ENCODE data around the gene ZBTB32.
A peak's percentile ranks its signal among the peaks of the same experiment; 100 is the strongest.
"Not testable (repeated sequence)": the region's sequence is repeated elsewhere in the genome, so short reads cannot be mapped to it uniquely, and the experiment has no call there.

The ZBTB32 gene

DNA sequence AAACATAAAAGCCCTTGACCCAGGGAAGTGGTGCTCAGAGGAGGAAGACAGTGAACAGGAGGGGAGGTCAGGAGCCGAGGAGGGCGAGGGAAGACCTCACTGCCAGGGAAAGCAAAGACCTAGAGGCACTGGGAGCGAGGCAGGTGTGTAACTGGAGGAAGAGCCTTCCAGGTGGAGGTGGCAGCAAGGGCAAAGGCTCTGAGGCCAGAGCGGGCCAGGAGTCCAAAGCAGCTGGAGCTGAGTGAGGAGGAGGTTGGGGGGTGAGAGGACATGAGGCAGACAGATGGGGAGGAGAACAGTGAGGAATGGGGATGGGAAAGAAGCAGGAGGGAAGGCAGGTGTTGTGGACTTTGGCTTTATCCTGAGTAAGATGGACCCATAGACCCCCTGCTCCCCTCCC lies 34.4 kb upstream of the ZBTB32 start:
- Histone ChIP-seq H3K4me1 (ENCODE audit: control insufficient read depth in 1 of 2, insufficient read depth in 2 of 2, low read length in 2 of 2) (no peaks in the 10 kb centered on the region), H3K9me3 (ENCODE audit: control insufficient read depth in 1 of 2, low read length in 2 of 2) (no peaks in the 10 kb centered on the region), H3K36me3 (ENCODE audit: control insufficient read depth in 1 of 2, insufficient read depth in 2 of 2, low read length in 2 of 2) (no peaks in the 10 kb centered on the region)

DNA sequence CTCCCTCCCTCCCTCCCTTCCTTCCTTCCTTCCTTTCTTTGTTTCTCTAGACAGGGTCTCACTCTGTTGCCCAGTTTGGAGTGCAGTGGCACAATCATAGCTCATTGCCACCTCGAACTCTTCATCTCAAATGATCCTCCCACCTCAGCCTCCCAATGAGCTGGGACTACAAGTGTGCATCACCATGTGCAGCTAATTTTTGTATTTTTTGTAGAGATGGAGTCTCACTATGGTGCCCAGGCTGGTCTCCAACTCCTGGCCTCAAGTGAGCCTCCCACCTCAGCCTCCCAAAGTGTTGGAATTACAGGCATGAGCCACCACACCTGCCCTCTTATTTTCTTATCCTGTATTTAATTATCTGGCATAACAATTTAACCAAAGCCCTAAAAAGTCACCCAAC lies 33.7 kb upstream of the ZBTB32 start:
- Histone ChIP-seq H3K36me3 (ENCODE audit: control insufficient read depth in 1 of 2, insufficient read depth in 2 of 2, low read length in 2 of 2) (no peaks in the 10 kb centered on the region), H3K27me3 (ENCODE audit: low read depth, low read length) (peaks cover 12% of the 10 kb centered on the region), H3K9me3 (ENCODE audit: control insufficient read depth in 1 of 2, low read length in 2 of 2) (no peaks in the 10 kb centered on the region), H3K4me3 (ENCODE audit: low read depth in 1 of 2, low read length in 2 of 2) (no peak overlapping the region), H3K4me1 (ENCODE audit: control insufficient read depth in 1 of 2, insufficient read depth in 2 of 2, low read length in 2 of 2) (no peaks in the 10 kb centered on the region), H3K27ac (ENCODE audit: low read length) (no peak overlapping the region)

More for the DNA sequence above, 34.4 kb upstream of the ZBTB32 start:
- Histone ChIP-seq H3K27me3 (ENCODE audit: low read depth, low read length) (peaks cover 12% of the 10 kb centered on the region), H3K4me3 (ENCODE audit: low read depth in 1 of 2, low read length in 2 of 2) (no peak overlapping the region), H3K27ac (ENCODE audit: low read length) (no peak overlapping the region)

DNA sequence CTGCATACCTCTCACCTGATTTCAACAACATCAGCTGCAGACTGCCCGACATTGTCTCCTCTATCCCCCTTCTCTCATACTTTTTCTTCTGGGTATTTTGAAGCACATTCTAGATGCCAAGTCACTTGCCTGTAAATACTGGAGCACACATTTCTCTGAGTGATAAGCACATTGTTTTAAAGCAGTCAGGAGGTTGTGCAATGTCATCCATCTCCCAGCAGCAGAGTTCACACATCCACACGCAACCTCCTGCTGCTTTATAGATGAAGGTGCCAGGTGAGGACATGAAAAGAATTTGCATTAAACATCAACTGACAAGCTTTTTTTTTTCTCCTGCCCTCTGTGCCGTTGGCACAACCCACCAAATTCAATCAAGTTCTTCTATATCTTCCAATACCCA lies 32.5 kb upstream of the ZBTB32 start:
- Histone ChIP-seq H3K27me3 (ENCODE audit: low read depth, low read length) (peaks cover 12% of the 10 kb centered on the region), H3K4me1 (ENCODE audit: control insufficient read depth in 1 of 2, insufficient read depth in 2 of 2, low read length in 2 of 2) (no peaks in the 10 kb centered on the region)

DNA sequence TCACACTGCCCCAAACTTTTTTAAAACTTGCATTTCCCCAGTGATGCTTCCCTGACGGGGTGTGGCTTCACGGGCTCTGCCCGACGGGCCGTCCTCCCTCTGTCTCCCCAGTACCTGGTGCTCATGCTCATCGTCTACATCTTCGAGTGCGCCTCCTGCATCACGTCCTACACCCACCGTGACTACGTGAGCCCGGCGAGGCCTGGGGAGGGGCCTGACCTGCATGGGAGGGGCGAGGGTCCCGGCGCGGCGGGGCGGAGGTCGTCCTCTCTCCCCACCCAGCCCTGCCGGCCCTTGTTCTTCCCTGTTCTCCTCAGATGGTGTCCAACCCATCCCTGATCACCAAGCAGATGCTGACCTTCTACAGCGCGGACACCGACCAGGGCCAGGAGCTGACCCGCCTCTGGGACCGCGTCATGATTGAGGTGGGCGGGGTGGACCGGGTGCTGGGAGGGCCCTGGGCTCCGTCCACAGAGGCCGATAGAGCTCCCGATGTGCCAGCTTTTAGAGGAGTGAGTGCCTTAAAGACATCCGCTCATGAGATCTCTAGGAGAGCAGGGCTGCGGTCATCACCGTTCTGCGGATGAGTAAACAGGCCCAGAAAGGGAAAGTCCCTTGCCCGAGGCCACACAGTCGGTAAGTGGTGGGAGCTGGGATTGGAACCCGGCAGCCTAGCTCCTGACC lies 31.1 kb upstream of the ZBTB32 start:
- Histone ChIP-seq H3K4me1 (ENCODE audit: control insufficient read depth in 1 of 2, insufficient read depth in 2 of 2, low read length in 2 of 2) (no peaks in the 10 kb centered on the region), H3K27ac (ENCODE audit: low read length) (no peak overlapping the region), H3K36me3 (ENCODE audit: control insufficient read depth in 1 of 2, insufficient read depth in 2 of 2, low read length in 2 of 2) (no peaks in the 10 kb centered on the region), H3K27me3 (ENCODE audit: low read depth, low read length) (peaks cover 12% of the 10 kb centered on the region), H3K9me3 (ENCODE audit: control insufficient read depth in 1 of 2, low read length in 2 of 2) (no peaks in the 10 kb centered on the region), H3K4me3 (ENCODE audit: low read depth in 1 of 2, low read length in 2 of 2) (peak overlapping the region in 1 of 2 donors; percentile 41)

More for the DNA sequence above, 32.5 kb upstream of the ZBTB32 start:
- Histone ChIP-seq H3K9me3 (ENCODE audit: control insufficient read depth in 1 of 2, low read length in 2 of 2) (no peaks in the 10 kb centered on the region), H3K36me3 (ENCODE audit: control insufficient read depth in 1 of 2, insufficient read depth in 2 of 2, low read length in 2 of 2) (no peaks in the 10 kb centered on the region), H3K4me3 (ENCODE audit: low read depth in 1 of 2, low read length in 2 of 2) (no peak overlapping the region), H3K27ac (ENCODE audit: low read length) (no peak overlapping the region)

DNA sequence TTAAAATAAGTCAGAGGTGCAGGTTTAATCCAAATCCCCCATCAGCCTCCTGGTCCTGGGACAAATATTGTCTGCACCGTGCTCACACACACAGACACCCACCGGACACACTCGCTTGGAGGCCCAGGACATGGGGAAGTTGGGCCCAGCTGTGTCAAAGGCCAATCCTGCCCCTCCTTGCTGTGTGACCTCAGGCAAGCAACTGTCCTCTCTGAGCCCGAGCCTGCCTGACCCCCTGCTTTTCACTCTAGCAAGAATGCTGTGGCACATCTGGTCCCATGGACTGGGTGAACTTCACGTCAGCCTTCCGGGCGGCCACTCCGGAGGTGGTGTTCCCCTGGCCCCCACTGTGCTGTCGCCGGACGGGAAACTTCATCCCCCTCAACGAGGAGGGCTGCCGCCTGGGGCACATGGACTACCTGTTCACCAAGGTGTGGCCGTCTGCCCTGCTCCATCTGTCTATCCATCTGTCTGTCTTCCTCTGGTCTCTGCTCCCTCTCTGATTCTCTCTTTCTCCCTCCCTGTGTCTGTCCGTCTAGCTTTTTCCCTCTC lies 28.7 kb upstream of the ZBTB32 start:
- no peak overlapping the region for H3K4me3 ChIP-seq (ENCODE audit: low read depth in 1 of 2, low read length in 2 of 2)
- peaks cover 12% of the 10 kb centered on the region for H3K27me3 ChIP-seq (ENCODE audit: low read depth, low read length)
- H3K27ac ChIP-seq (ENCODE audit: low read length): no peak overlapping the region
- no peaks in the 10 kb centered on the region for H3K4me1 ChIP-seq (ENCODE audit: control insufficient read depth in 1 of 2, insufficient read depth in 2 of 2, low read length in 2 of 2)
- no peaks in the 10 kb centered on the region for H3K36me3 ChIP-seq (ENCODE audit: control insufficient read depth in 1 of 2, insufficient read depth in 2 of 2, low read length in 2 of 2)
- H3K9me3 ChIP-seq (ENCODE audit: control insufficient read depth in 1 of 2, low read length in 2 of 2): no peaks in the 10 kb centered on the region

DNA sequence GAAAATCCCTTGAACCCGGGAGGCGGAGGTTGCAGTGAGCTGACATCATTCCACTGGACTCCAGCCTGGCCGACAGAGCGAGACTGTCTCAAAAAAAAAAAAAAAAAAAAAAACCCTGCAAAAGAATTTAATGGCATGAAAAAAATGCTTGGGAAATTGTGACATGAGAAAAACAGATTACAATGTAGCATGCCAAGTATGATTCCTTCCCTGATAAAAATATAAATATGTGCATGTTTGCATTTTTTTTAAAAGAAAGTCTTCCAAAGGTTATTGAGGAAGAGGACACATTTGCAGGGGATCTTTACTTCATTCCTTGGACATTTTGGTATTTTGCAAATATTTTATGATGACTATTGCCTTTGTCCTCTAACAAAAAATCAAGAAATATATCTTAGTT lies 14.5 kb upstream of the ZBTB32 start:
- Histone ChIP-seq H3K9me3 (ENCODE audit: control insufficient read depth in 1 of 2, low read length in 2 of 2) (no peaks in the 10 kb centered on the region), H3K4me3 (ENCODE audit: low read depth in 1 of 2, low read length in 2 of 2) (no peak overlapping the region), H3K27ac (ENCODE audit: low read length) (no peak overlapping the region), H3K4me1 (ENCODE audit: control insufficient read depth in 1 of 2, insufficient read depth in 2 of 2, low read length in 2 of 2) (peaks cover 0 to 3% of the 10 kb centered on the region in 2 donors), H3K27me3 (ENCODE audit: low read depth, low read length) (no peaks in the 10 kb centered on the region), H3K36me3 (ENCODE audit: control insufficient read depth in 1 of 2, insufficient read depth in 2 of 2, low read length in 2 of 2) (no peaks in the 10 kb centered on the region)

DNA sequence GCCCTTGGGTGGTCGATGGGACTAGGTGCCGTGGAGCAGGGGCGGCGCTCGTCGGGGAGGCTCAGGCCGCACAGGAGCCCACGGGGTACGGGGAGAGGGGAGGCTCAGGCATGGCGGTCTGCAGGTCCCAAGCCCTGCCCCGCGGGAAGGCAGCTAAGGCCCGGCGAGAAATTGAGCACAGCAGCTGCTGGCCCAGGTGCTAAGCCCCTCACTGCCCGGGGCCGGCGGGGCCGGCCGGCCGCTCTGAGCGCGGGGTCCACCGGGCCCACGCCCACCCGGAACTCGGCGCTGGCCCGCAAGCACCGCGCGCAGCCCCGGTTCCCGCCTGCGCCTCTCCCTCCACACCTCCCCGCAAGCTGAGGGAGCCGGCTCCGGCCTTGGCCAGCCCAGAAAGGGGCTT lies 13.3 kb upstream of the ZBTB32 start:
- not testable (repeated sequence) for H3K36me3 ChIP-seq (ENCODE audit: control insufficient read depth in 1 of 2, insufficient read depth in 2 of 2, low read length in 2 of 2); H3K4me3 ChIP-seq (ENCODE audit: low read depth in 1 of 2, low read length in 2 of 2); H3K27me3 ChIP-seq (ENCODE audit: low read depth, low read length); H3K27ac ChIP-seq (ENCODE audit: low read length); H3K9me3 ChIP-seq (ENCODE audit: control insufficient read depth in 1 of 2, low read length in 2 of 2); H3K4me1 ChIP-seq (ENCODE audit: control insufficient read depth in 1 of 2, insufficient read depth in 2 of 2, low read length in 2 of 2)

DNA sequence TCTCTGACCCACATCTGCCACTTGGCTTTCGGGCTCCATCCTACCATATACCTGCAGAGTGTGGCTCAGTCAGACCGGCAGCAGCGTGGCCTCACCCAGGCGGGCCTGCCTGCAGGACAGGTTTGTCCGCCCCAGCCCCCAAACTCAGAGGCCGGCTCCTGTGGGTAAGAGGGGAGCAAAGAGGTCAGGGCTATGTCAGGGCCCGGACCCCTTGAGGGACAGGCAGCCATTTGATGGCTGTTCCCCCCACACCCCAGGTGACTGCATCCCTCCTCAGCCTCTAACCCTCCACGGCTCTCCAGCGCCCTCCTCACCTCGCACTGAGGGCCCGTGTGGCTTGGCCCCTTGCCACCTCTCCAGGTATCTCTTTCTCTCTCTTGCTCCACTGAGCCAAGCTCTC lies 12.3 kb upstream of the ZBTB32 start:
- Histone ChIP-seq H3K4me1 (ENCODE audit: control insufficient read depth in 1 of 2, insufficient read depth in 2 of 2, low read length in 2 of 2) (peaks cover 0 to 3% of the 10 kb centered on the region in 2 donors), H3K36me3 (ENCODE audit: control insufficient read depth in 1 of 2, insufficient read depth in 2 of 2, low read length in 2 of 2) (no peaks in the 10 kb centered on the region), H3K9me3 (ENCODE audit: control insufficient read depth in 1 of 2, low read length in 2 of 2) (no peaks in the 10 kb centered on the region), H3K27me3 (ENCODE audit: low read depth, low read length) (no peaks in the 10 kb centered on the region), H3K4me3 (ENCODE audit: low read depth in 1 of 2, low read length in 2 of 2) (no peak overlapping the region), H3K27ac (ENCODE audit: low read length) (no peak overlapping the region)

DNA sequence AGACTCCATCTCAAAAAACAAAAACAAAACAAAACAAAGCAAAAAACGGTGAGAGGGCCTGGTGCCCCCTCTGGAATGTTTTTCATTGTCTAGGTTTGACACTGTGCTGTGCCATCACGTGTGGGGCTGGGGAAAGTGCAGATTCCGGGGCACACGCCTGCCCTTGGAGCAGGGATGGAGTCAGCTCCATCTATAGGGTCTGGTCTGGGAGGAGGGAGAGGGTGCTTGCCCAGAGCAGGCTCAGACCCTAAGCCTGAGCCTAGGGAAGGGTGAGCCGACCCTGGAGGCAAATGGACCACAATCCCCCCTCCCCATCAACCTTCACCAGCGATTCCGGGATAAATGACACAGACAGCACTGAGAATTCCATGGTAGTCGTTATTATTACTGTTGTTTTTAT lies 10.9 kb upstream of the ZBTB32 start:
- Histone ChIP-seq H3K4me3 (ENCODE audit: low read depth in 1 of 2, low read length in 2 of 2) (no peak overlapping the region), H3K4me1 (ENCODE audit: control insufficient read depth in 1 of 2, insufficient read depth in 2 of 2, low read length in 2 of 2) (peaks cover 0 to 3% of the 10 kb centered on the region in 2 donors), H3K9me3 (ENCODE audit: control insufficient read depth in 1 of 2, low read length in 2 of 2) (no peaks in the 10 kb centered on the region), H3K27me3 (ENCODE audit: low read depth, low read length) (no peaks in the 10 kb centered on the region), H3K27ac (ENCODE audit: low read length) (no peak overlapping the region), H3K36me3 (ENCODE audit: control insufficient read depth in 1 of 2, insufficient read depth in 2 of 2, low read length in 2 of 2) (no peaks in the 10 kb centered on the region)

DNA sequence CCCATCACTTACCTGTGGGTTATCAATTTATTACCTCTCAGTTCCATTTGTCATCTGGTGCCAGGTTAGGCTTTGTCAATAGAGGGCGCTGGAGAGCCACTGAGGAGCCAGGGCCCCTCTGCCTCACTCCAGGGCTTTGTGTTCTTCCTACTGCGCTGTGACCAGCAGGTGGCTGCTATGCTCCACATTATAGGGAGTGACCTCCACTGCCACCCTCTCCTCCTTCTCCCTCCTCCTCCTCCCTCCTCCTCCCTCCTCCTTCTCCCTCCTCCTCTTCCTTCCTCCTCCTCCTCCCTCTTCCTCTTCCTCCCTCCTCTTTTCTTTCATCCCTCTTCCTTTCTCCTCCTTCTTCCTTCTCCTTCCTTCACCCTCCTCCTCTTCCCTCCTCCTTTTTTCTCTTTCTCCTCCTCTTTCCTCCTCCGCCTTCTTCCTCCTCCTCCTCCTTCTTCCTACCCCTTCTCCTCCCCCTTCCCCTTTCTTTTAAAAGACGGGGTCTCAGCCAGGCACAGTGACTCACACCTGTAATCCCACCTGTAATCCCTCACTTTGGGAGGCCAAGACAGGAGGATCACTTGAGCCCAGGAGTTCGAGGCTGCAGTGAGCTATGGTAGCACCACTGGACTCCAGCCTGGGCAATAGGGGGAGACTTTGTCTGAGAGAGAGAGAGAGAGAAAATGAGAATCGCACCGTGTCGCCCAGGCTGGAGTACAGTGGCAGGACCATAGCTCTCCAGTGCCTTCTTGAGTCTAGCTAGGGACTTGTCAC lies 10.3 kb upstream of the ZBTB32 start:
- Histone ChIP-seq H3K36me3 (ENCODE audit: control insufficient read depth in 1 of 2, insufficient read depth in 2 of 2, low read length in 2 of 2) (no peaks in the 10 kb centered on the region), H3K4me3 (ENCODE audit: low read depth in 1 of 2, low read length in 2 of 2) (no peak overlapping the region), H3K27me3 (ENCODE audit: low read depth, low read length) (no peaks in the 10 kb centered on the region), H3K27ac (ENCODE audit: low read length) (no peak overlapping the region), H3K9me3 (ENCODE audit: control insufficient read depth in 1 of 2, low read length in 2 of 2) (no peaks in the 10 kb centered on the region), H3K4me1 (ENCODE audit: control insufficient read depth in 1 of 2, insufficient read depth in 2 of 2, low read length in 2 of 2) (peaks cover 0 to 3% of the 10 kb centered on the region in 2 donors)

DNA sequence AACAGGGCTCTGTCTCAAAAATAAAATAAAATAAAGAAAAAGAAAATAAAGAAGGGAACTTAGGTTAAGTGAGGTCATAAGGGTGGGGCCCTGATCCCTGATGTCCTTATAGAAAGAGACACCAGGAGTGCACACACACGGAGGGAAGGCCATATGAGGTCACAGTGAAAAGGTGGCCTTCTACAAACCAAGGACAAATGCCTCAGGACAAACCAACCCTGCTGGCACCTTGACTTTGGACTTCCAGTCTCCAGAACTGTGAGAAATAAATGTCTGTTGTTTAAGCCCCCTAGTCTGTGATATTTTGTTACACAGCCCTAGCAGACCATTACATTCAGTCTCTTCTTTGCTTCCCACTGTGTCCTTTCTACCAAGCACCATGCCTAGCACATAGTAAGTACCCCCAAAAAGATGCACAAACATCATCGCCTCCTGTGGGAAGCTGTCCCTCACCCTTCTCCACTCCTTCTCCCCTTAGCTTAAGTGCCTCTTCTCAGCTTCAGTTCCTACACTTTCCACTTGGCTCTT lies 8.4 kb upstream of the ZBTB32 start:
- no peak overlapping the region for H3K27ac ChIP-seq (ENCODE audit: low read length)
- H3K9me3 ChIP-seq (ENCODE audit: control insufficient read depth in 1 of 2, low read length in 2 of 2): no peaks in the 10 kb centered on the region
- no peaks in the 10 kb centered on the region for H3K27me3 ChIP-seq (ENCODE audit: low read depth, low read length)
- no peaks in the 10 kb centered on the region for H3K36me3 ChIP-seq (ENCODE audit: control insufficient read depth in 1 of 2, insufficient read depth in 2 of 2, low read length in 2 of 2)
- no peak overlapping the region for H3K4me3 ChIP-seq (ENCODE audit: low read depth in 1 of 2, low read length in 2 of 2)
- H3K4me1 ChIP-seq (ENCODE audit: control insufficient read depth in 1 of 2, insufficient read depth in 2 of 2, low read length in 2 of 2): peaks cover 0 to 3% of the 10 kb centered on the region in 2 donors

Measured in muscle layer of duodenum (tissue), 2 donors.